GM19193 (cell line): ENCODE results near the gene HOXD9.

Experiments
- POLR2A ChIP-seq: IDR thresholded peaks from 4 replicates; pipeline ENCODE4 v1.6.1; 2011; ENCODE audit not compliant: insufficient read depth, insufficient read length; ENCODE audit errors: extremely low read depth

Gene HOXD9

GRCh38 chr2:176140513-176141317 is 18.2 kb downstream of the HOXD9 start:
- TF ChIP-seq POLR2A, result no peak

GRCh38 chr2:176142281-176142680 is 19.8 kb downstream of the HOXD9 start:
- no peak for TF ChIP-seq POLR2A

- TF ChIP-seq POLR2A, result no peak
These were observed 22.8 kb downstream of the HOXD9 start for GRCh38 chr2:176145085-176145969.

GRCh38 chr2:176146101-176146500 is 23.6 kb downstream of the HOXD9 start:
- no peak for TF ChIP-seq POLR2A

GRCh38 chr2:176146645-176147044 is 24.1 kb downstream of the HOXD9 start:
- no peak for TF ChIP-seq POLR2A

- TF ChIP-seq POLR2A, result no peak
These were observed 24.8 kb downstream of the HOXD9 start for GRCh38 chr2:176147210-176147799.

- no peak for TF ChIP-seq POLR2A
These were observed 25.4 kb downstream of the HOXD9 start for GRCh38 chr2:176147800-176148496.

- no peak for TF ChIP-seq POLR2A
These were observed 26.4 kb downstream of the HOXD9 start for GRCh38 chr2:176148751-176149421.

- TF ChIP-seq POLR2A, result no peak
These were observed 27.0 kb downstream of the HOXD9 start for GRCh38 chr2:176149481-176149938.

- TF ChIP-seq POLR2A, result no peak
These were observed 27.5 kb downstream of the HOXD9 start for GRCh38 chr2:176149939-176150583.

GRCh38 chr2:176150584-176151441 is 28.3 kb downstream of the HOXD9 start:
- no peak for TF ChIP-seq POLR2A

- no peak for TF ChIP-seq POLR2A
These were observed 29.1 kb downstream of the HOXD9 start, which contains the start of gene HOXD4 for GRCh38 chr2:176151442-176152287. TSS of gene HOXD4 (plus strand) at chr2:176151550. CDS start at chr2:176151634, 84 bp downstream.
